HG03521 (cell line): ENCODE data around the gene MRPL42.
"Not testable (repeated sequence)": the region's sequence is repeated elsewhere in the genome, so short reads cannot be mapped to it uniquely, and the experiment has no call there.

ENCODE experiments used
- ATAC-seq: cut with Tn5 transposase; IDR thresholded peaks from one replicate; pipeline ENCODE4 v1.9.1; 2021; ENCODE audit warnings: mild to moderate bottlenecking, moderate library complexity; ENCODE audit not compliant: unreplicated experiment

Gene MRPL42

GRCh38 chr12:93540466-93540865 is 73.2 kb downstream of the MRPL42 start:
- no peak for ATAC-seq

DNA sequence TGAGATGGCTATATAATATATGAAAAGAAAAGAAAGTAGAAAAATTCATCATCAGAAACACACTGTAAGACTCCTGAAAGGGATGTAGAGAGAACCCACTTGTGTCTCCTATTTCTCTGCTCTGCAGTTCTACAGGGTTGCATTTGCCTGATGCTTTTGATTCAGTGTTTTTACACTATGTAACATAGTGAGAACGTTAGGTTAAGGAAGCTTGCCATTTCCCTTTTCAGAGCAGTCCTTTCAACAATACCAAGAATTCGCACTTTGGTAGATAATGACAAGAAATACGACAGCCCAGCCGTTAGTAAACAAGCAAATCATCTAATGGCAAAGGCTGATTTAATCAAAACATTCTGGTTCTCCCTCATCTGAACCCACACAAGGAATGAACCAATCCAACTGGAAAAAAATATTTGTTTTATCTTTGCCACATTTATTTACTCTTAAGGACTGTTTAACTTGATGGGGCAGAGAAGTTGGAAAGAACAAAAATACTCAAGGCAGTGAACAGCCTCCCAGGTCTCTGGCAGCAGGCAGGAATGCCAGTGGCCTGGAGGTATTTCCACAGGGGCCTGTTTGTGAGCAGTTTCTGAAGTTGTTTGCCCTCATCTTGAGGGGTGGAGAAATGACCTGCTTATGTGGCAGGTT is 74.4 kb downstream of the MRPL42 start:
- ATAC-seq: no peak

DNA sequence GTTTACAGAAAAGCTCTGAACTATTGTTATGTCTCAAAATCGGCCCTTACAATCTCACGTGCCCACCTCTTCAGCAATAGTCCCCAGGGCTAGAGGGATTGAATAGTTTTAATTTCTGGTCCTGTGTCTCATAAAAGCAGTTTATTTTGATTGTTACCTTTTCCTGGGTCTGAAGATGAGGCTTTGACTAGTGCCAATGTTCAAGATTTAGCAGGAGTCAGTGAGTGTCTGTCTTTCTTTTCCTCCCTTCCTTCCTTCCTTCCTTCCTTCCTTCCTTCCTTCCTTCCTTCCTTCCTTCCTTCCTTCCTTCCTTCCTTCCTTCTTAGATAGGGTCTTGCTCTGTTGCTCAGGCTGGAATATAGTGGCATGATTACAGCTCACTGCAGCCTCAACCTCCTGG is 80.5 kb downstream of the MRPL42 start:
- no peak for ATAC-seq

GRCh38 chr12:93549174-93549573 is 81.9 kb downstream of the MRPL42 start:
- no peak for ATAC-seq

DNA sequence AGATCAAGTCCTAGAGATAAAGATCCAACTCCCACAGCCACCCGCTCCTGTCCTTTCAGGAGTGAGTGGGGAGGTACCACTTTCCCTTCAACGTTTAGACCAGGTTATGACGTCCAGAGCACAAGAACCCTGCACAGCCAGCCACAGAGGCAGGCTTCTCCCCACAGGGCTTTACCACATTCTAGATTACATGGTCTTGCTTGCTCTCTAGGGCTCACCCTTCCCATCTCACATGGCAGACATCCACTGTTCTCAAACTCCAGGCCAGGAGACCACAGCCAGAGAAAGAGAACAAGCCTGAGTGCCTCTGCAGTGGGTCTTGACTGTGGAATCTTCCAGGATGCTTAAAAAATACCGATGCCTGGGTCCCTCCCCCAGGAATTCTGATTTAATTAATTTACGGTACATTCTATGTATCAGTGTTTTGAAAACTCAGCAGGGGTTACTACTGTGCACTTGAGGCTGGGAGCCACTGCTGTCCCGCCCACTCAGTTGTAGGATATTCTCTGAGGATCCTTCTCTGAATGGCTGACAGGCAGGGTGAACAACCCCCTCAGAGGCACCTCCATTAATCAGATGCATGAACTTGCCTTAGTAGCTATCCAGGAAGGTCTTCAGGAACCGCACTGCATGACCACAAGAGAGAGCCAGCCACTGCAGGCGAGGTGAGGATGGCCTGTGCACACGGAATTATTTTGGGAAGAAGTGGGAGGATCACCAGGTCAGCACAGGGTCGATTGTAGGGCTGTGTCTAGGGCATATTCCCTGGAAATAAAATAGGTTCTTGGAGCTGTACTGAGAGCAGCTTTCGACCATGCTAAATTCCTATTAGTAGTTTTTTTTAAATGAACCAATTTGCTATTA is 83.7 kb downstream of the MRPL42 start:
- ATAC-seq: no peak

DNA sequence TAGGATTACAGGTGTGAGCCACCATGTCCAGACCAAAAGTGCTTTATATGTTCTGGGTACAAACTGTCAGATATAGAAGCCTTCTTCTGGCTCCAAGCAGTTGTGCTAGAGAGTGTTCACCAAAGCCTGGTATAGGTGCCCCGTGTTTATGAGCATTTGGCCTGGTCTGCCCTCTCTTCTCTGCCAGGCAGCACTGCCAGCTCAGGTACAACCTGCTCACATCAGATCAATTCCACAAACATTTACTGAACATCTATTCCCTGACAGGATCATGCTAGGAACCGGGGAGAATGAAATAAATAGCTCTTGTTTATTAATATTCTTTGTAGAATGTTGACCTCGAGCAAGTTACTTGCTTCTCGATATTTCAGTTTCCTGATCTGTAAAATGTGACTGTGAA is 85.1 kb downstream of the MRPL42 start:
- no peak for ATAC-seq

GRCh38 chr12:93557879-93558278 is 90.6 kb downstream of the MRPL42 start:
- ATAC-seq: not testable (repeated sequence)

GRCh38 chr12:93558685-93559084 is 91.4 kb downstream of the MRPL42 start:
- ATAC-seq: not testable (repeated sequence)

GRCh38 chr12:93563807-93564538 is 96.7 kb downstream of the MRPL42 start:
- ATAC-seq: no peak

GRCh38 chr12:93565760-93566159 is 98.4 kb downstream of the MRPL42 start:
- ATAC-seq: no peak
